AG04450 (cell line): ENCODE measurements around the gene LCN6. TPM values are rescaled to one million over a fixed set of nuclear protein-coding genes. Genes with fewer than 3 reads are reported as not detected.
"Not testable (repeated sequence)": the region's sequence is repeated elsewhere in the genome, so short reads cannot be mapped to it uniquely, and the experiment has no call there.

Experiments used
- CTCF ChIA-PET: fragments of 300-600, 350-600 bp; formaldehyde crosslinking; extraction: SDS; loops from one replicate; lab custom pipeline; 2022; ENCODE audit warnings: antibody characterized with exemption, inconsistent platforms; lab: Charles Lee
- POLR2A ChIA-PET: fragments of 350-600 bp; formaldehyde crosslinking; extraction: SDS; loops from one replicate; lab custom pipeline; 2021; ENCODE audit warnings: antibody characterized with exemption, inconsistent platforms; lab: Yijun Ruan, JAX
- DNase-seq: peaks from one replicate; pipeline ENCODE4 v3.0.0-alpha.2; 2011; ENCODE audit warnings: low read depth, low spot score
- H3K27ac ChIP-seq: one replicate; pipeline ENCODE4 v1.5.1; 2012; ENCODE audit warnings: low read depth, low read length, control low read depth
- H3K27me3 ChIP-seq: one replicate; pipeline ENCODE4 v1.6.0; 2012; ENCODE audit warnings: low read length; ENCODE audit not compliant: control insufficient read depth, insufficient read depth
- H3K4me3 ChIP-seq: 2 replicates; pipeline ENCODE4 v1.5.1; 2011; ENCODE audit warnings: mild to moderate bottlenecking, low read depth, low read length, control low read depth
- H3K9me3 ChIP-seq: 2 replicates; pipeline ENCODE4 v1.5.1; 2012; ENCODE audit warnings: low read length; ENCODE audit not compliant: control insufficient read depth, insufficient read depth
- CTCF ChIP-seq: IDR thresholded peaks from 2 replicates; pipeline ENCODE4 v1.5.1; 2011; ENCODE audit warnings: low read depth, low read length, control low read depth, inconsistent platforms
- polyA plus RNA-seq: library from polyadenylated mRNA; depleted of rRNA; stranded (reverse); fragments of >200 nt; gene quantifications from 2 replicates; pipeline ENCODE4 v1.2.3, GENCODE V29; 2011

The LCN6 gene
- polyA plus RNA-seq, 1 experiment, result not detected

GRCh38 chr9:136710543-136710942 is 37.8 kb downstream of the LCN6 start:
- CTCF ChIA-PET, result interaction anchor here (0.6 to 0.9 kb wide), 2 partner anchors 39 to 75 kb away, joined by 4 read pairs; no protein-coding TSS in a partner anchor
- Histone ChIP-seq H3K4me3 (no peak overlapping the region), H3K27me3 (peaks cover 16% of the 10 kb centered on the region), H3K27ac (no peak overlapping the region), H3K9me3 (no peaks in the 10 kb centered on the region; the same call in 1 of the 2 replicates)
- DNase-seq, result no peak
- POLR2A ChIA-PET, result no interaction called here
- no peak for TF ChIP-seq CTCF

GRCh38 chr9:136709454-136710109 is 38.7 kb downstream of the LCN6 start:
- Histone ChIP-seq H3K27ac (no peak overlapping the region), H3K9me3 (no peaks in the 10 kb centered on the region; the same call in 1 of the 2 replicates), H3K27me3 (peaks cover 14% of the 10 kb centered on the region), H3K4me3 (no peak overlapping the region)
- no peak for TF ChIP-seq CTCF
- CTCF ChIA-PET, result no interaction called here
- POLR2A ChIA-PET, result no interaction called here
- DNase-seq, result no peak

GRCh38 chr9:136707849-136708517 is 40.3 kb downstream of the LCN6 start:
- ChIA-PET POLR2A (interaction anchor here (0.7 kb wide), 2 partner anchors 13 to 20 kb away, joined by 4 read pairs; no protein-coding TSS in a partner anchor), CTCF (no interaction called here)
- no peak for DNase-seq
- peaks cover 6% of the 10 kb centered on the region for H3K27me3 ChIP-seq
- H3K27ac ChIP-seq, result no peak overlapping the region
- H3K9me3 ChIP-seq, result no peaks in the 10 kb centered on the region; the same call in 1 of the 2 replicates
- H3K4me3 ChIP-seq, result no peak overlapping the region
- no peak for TF ChIP-seq CTCF

- DNase-seq, result no peak
- Histone ChIP-seq H3K9me3 (no peaks in the 10 kb centered on the region; the same call in 1 of the 2 replicates), H3K4me3 (no peak overlapping the region), H3K27me3 (peaks cover 5% of the 10 kb centered on the region), H3K27ac (no peak overlapping the region)
- ChIA-PET CTCF (no interaction called here), POLR2A (no interaction called here)
- TF ChIP-seq CTCF, result no peak
Measured at GRCh38 chr9:136707011-136707410, 41.3 kb downstream of the LCN6 start.

- no peak overlapping the region for H3K4me3 ChIP-seq
Measured at GRCh38 chr9:136705564-136705963, 42.8 kb downstream of the LCN6 start.

GRCh38 chr9:136704741-136705140 is 43.6 kb downstream of the LCN6 start:
- H3K27ac ChIP-seq, CTCF ChIA-PET, POLR2A ChIA-PET, DNase-seq, H3K9me3 ChIP-seq, H3K4me3 ChIP-seq: not testable (repeated sequence)
- peaks cover 17% of the 10 kb centered on the region for H3K27me3 ChIP-seq

More at GRCh38 chr9:136705564-136705963, 42.8 kb downstream of the LCN6 start:
- TF ChIP-seq CTCF, result no peak
- Histone ChIP-seq H3K27ac (no peak overlapping the region), H3K27me3 (peaks cover 13% of the 10 kb centered on the region), H3K9me3 (no peaks in the 10 kb centered on the region)
- DNase-seq, result no peak
- ChIA-PET POLR2A (no interaction called here), CTCF (interaction anchor here (0.8 kb wide), 1 partner anchor 34 kb away, joined by 3 read pairs; no protein-coding TSS in a partner anchor)
